Choroid plexus epithelial cell (primary cell): Measurements from ENCODE around the gene HIPK1.
"Not testable (repeated sequence)": the region's sequence is repeated elsewhere in the genome, so short reads cannot be mapped to it uniquely, and the experiment has no call there.

Source experiments
- DNase-seq: peaks from one replicate; pipeline ENCODE4 v3.0.0-alpha.2; 2010; ENCODE audit warnings: low read depth
- H3K4me3 ChIP-seq: 2 replicates; pipeline ENCODE4 v1.5.1; 2011; ENCODE audit warnings: low read depth, mild to moderate bottlenecking, control low read depth, low read length, moderate library complexity
- TF ChIP-seq, protein P1 (sequence below): conservative IDR thresholded peaks from 2 replicates; pipeline ENCODE4 v1.5.1; 2011; ENCODE audit warnings: low read depth, mild to moderate bottlenecking, control low read depth, inconsistent platforms, low read length, moderate library complexity

The HIPK1 gene

DNA sequence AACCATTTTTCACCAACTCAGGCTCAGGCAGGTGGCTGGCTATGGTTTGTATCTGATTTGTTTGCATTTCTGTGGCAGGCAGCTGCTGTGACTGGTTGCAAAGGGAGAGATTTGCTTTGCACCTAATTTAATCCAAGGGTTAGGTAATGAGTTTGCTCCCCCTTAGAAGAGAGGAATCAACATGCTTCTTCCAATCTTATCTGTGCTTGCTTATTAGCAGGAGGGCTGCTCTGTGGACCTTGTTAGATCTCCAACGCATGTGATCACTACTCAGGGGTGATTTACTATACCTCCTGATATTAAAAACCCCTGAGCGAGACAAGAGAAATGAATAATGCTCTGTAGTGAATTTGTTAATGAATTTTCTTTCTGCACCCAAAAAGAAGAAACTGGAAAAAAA is 70.7 kb downstream of the HIPK1 start:
- no peak for DNase-seq
- TF ChIP-seq, protein P1, sequence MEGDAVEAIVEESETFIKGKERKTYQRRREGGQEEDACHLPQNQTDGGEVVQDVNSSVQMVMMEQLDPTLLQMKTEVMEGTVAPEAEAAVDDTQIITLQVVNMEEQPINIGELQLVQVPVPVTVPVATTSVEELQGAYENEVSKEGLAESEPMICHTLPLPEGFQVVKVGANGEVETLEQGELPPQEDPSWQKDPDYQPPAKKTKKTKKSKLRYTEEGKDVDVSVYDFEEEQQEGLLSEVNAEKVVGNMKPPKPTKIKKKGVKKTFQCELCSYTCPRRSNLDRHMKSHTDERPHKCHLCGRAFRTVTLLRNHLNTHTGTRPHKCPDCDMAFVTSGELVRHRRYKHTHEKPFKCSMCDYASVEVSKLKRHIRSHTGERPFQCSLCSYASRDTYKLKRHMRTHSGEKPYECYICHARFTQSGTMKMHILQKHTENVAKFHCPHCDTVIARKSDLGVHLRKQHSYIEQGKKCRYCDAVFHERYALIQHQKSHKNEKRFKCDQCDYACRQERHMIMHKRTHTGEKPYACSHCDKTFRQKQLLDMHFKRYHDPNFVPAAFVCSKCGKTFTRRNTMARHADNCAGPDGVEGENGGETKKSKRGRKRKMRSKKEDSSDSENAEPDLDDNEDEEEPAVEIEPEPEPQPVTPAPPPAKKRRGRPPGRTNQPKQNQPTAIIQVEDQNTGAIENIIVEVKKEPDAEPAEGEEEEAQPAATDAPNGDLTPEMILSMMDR, result no peak

DNA sequence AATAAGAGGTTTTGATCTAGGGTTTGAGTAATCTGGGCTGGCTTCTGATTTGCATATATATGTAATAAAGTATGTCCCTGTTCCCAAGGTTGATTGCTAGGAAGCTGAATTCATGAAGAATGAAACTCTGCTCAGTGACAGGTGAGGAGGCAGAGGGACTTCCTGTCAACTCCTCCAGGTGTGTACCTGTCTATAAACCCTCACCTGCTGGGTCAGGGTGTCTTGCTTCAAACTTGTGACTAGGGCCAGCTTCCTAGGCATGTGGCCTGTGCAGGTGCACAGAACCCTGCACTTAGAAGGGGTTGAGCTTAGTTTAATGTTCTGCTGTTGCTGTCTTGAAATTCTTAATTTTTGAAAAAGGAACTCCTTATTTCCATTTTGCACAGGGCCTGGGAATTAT is 71.3 kb downstream of the HIPK1 start:
- TF ChIP-seq, protein P1, result no peak
- H3K4me3 ChIP-seq, result no peak overlapping the region
- no peak for DNase-seq

More for the DNA sequence above, 70.7 kb downstream of the HIPK1 start:
- H3K4me3 ChIP-seq, result no peak overlapping the region

DNA sequence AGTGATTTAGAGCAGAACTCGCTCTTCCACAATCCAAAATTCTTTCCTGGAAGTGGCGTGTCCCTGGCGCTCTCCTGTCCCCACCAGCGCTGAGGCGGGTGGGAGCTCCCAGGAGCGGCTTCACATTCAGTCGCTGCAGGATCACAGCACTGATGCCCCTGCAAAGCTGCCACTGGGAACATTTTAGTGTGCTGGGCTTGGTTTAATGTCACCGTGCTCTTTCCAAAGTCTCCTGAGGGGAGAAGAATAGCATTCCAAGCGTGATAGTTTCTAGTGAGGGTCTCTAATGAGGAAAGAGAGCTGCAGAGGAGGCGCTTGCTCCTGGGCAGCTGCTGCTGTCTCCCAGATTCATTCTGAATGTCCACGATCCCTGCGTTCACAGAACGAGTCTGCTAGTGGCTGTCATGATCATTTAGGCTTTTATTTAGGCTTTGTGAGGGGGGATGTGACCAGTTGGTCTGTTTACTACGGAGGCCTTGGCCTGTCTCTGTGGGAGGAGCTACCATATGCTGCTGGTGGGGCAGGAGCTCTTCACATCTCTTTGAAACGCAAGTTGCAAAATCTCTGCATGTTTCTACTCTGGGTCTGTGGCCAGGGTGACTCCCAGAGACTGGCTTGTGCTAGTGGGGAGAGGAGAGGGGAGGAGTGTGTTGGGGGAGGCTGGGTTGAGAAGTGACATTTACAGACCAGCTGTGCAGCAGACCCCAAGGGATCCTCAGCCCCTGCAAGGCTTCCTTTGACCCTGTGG is 73.5 kb downstream of the HIPK1 start:
- peak; percentile 79 for DNase-seq
- no peak overlapping the region for H3K4me3 ChIP-seq
- TF ChIP-seq, protein P1, result no peak

DNA sequence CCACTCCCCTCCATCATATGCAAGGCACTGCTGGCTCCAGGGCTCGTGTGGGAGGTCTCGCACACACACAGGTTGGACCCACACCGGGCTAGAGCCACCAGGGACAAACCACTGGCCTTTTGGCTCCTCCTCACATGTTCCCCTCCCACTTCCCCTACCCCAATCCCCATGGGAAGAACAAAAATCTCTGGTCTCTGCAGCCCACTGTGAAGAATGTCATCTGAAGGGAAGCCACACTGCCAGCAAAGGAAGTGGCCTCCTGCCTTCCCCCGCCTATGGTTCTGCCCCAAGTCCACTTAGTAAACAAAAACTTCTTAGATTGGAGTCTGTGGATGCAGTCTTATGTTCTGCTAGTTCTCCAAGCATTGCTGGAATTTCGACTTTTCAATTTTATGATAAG is 74.3 kb downstream of the HIPK1 start:
- H3K4me3 ChIP-seq, result no peak overlapping the region
- TF ChIP-seq, protein P1, result no peak
- DNase-seq, result no peak

DNA sequence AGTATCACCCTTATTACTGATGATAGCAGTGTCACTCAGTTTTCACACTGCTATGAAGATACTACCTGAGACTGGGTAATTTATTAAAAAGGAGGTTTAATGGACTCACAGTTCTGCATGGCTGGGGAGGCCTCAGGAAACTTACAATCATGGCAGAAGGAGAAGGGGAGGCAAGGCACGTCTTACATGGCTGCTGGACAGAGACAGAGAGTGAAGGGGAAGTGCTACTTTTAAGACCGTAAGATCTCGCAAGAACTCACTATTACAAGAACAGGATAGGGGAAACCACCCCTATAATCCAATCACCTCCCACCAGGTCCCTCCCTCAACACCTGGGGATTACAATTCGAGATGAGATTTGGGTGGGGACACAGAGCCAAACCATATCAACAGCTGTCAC is 77.7 kb downstream of the HIPK1 start:
- not testable (repeated sequence) for DNase-seq, H3K4me3 ChIP-seq

DNA sequence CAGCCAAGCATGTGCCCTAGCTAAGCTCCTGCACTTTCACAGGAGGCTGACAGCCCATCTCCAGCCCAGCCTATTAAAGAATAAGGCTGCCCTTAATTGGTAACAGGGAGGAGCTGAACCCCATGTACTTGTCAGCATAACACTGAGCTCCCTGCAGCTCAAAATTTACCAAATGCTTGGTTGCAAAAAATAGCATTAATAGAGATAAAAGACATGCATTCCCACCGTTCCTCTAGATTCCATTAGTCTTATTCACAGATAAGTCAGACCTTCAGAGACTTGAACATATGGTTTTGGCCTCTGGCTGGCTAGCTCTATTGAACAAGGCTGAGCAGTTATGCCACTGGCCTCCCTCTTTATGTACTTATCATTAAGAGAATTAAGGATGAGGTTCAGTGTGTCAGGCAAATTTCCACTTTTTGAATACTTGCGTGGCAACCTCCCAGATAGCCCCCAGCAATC is 79.4 kb downstream of the HIPK1 start:
- DNase-seq, result peak; percentile 89
- TF ChIP-seq, protein P1, result no peak
- H3K4me3 ChIP-seq, result no peak overlapping the region

DNA sequence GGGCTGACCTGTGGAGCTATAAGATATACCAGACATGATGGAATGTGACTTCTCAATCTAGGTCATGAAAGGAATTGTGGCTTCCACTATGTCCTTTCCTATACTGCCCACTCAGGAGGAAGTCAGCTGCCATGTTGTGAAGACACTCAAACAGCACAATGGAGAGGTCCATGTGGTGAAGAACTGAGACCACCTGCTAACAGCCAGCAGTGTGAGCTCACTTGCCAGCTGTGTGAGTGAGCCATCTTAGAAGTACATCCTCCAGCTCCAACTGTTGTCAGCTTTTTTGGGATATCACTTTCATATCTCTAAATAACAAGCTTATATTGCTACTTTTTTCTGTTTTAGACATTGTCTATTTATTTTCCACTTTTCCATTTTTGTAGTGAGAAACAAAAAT is 79.9 kb downstream of the HIPK1 start:
- no peak overlapping the region for H3K4me3 ChIP-seq
- peak; percentile 41 for DNase-seq
- TF ChIP-seq, protein P1, result no peak
